Neuron (in vitro differentiated cells): Measurements from ENCODE around the gene SUPT4H1.

Source experiments
- H2AFZ ChIP-seq: one replicate; pipeline ENCODE4 v1.6.1; 2013; ENCODE audit warnings: low read depth, mild to moderate bottlenecking, inconsistent platforms, low read length, moderate library complexity
- H3K27me3 ChIP-seq: one replicate; pipeline ENCODE4 v1.6.1; 2013; ENCODE audit warnings: low read length; ENCODE audit not compliant: insufficient read depth
- H3K36me3 ChIP-seq: one replicate; pipeline ENCODE4 v1.6.1; 2013; ENCODE audit warnings: low read length; ENCODE audit not compliant: insufficient read depth
- H3K4me1 ChIP-seq: one replicate; pipeline ENCODE4 v1.6.1; 2013; ENCODE audit warnings: low read length; ENCODE audit not compliant: insufficient read depth
- H3K4me3 ChIP-seq: 2 replicates; pipeline ENCODE4 v1.5.1; 2013; ENCODE audit warnings: mild to moderate bottlenecking, low read length, moderate library complexity
- H3K9me3 ChIP-seq: one replicate; pipeline ENCODE4 v1.6.1; 2013; ENCODE audit warnings: low read length

SUPT4H1 gene

DNA sequence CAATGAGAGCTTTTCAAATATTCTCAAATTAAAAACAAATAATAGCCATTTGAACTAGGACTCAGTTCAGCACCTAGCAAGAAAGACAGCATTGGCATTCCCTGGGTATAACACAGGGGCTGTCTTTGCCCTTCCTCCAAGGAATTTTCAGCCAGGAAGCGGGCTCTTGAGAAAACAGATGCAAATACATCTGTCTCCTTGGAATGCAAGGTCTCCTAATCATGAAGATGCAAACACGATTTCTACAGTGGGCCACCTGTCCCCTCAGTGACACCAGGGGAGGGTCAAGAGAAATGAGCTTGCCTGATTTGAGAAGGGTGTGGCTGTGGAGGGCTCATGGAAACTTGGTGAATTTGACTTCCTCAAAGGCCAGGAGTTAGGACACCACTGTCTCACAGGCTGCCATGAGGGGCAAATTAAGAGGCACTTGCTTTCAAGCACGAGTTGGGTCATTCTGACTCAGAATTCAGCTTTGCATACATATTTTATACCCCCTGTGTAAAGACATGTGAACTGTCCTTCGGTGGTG is 24.5 kb upstream of the SUPT4H1 start:
- Histone ChIP-seq H3K4me1 (peaks cover 4% of the 10 kb centered on the region), H3K27me3 (peaks cover 2% of the 10 kb centered on the region), H2AFZ (no peak overlapping the region), H3K4me3 (no peak overlapping the region), H3K9me3 (no peaks in the 10 kb centered on the region), H3K36me3 (no peaks in the 10 kb centered on the region)

DNA sequence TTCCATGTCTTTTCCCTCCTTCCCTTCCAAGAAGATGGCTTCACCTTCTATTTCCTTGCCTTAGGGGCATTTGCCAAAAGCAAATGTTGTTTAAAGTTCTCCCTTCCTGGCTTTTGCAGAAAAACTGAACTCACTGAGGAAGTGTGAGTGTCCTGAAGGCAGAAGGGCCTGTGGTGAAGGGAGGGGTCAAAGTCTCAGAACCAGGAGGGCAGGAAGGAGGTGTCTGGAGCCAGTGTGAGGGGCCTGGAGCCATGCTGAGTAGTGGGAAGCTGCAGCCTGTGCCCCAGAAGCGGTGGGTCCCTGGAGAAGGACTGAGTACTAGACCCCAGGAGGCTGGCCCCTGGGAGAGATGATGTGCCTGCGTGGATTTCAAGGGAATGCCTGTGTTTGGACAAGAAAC is 23.8 kb upstream of the SUPT4H1 start:
- Histone ChIP-seq H2AFZ (no peak overlapping the region), H3K4me1 (peaks cover 4% of the 10 kb centered on the region), H3K4me3 (no peak overlapping the region), H3K36me3 (no peaks in the 10 kb centered on the region), H3K27me3 (peaks cover 2% of the 10 kb centered on the region), H3K9me3 (no peaks in the 10 kb centered on the region)

DNA sequence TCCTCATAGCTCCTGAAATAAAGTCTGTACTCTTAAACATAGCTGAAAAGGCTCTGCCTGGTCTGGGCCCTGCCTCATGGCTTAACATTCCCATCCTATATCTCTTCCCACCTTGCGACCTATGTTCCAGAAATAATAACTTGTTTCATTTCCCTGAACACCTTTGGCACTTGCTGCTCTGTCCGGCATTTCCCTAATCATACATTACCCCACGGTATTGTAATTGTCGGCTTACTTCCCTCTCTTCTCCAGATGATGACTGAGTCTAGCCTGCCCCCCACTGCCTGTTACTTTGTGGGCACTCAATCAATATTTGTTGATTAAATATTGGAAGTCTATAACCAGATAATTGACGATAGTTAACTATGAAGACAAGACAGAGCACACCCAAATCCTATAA is 23.3 kb upstream of the SUPT4H1 start:
- Histone ChIP-seq H3K36me3 (no peaks in the 10 kb centered on the region), H3K4me1 (peaks cover 4% of the 10 kb centered on the region), H2AFZ (no peak overlapping the region), H3K9me3 (no peaks in the 10 kb centered on the region), H3K4me3 (no peak overlapping the region), H3K27me3 (peaks cover 2% of the 10 kb centered on the region)

DNA sequence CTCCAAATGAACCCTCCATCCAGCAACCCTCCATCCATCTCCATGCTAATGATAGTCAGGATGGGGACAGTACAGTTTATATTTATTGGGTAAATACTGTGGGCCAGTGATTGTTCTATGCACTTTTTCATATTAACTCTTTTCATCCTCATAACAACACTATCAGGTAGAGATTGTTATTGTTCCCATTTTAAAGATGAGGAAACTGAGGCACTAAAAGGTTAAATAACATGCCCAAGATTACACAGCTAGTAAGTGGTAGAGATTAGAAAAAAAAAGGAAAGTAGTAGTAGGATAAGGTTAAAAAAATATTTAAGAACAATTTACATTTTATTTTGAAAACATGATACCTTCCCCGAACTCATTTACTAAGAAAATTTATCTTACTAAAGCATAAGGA is 21.9 kb upstream of the SUPT4H1 start:
- Histone ChIP-seq H3K27me3 (peaks cover 2% of the 10 kb centered on the region), H2AFZ (no peak overlapping the region), H3K4me3 (no peak overlapping the region), H3K4me1 (peaks cover 4% of the 10 kb centered on the region), H3K9me3 (no peaks in the 10 kb centered on the region), H3K36me3 (no peaks in the 10 kb centered on the region)

DNA sequence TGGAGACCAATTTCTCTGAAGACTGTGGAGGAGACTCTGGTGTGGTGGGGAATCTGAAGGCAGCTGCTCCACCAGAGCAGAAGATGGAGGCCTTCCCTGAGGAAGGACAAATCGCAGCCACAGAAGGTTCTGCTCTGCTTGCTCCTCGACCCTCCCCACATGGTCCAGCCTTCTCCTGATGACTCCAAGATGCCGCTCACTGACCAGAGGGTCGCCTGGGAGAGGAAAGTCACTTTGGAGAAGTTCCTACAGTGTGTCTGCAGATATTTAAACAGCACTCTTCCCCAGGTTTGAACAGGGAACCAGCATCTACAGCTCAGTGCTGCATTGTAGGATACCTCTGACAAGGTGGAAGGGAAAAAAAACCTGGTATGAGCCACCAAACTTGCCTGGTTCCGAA is 21.0 kb upstream of the SUPT4H1 start:
- peaks cover 2% of the 10 kb centered on the region for H3K27me3 ChIP-seq

DNA sequence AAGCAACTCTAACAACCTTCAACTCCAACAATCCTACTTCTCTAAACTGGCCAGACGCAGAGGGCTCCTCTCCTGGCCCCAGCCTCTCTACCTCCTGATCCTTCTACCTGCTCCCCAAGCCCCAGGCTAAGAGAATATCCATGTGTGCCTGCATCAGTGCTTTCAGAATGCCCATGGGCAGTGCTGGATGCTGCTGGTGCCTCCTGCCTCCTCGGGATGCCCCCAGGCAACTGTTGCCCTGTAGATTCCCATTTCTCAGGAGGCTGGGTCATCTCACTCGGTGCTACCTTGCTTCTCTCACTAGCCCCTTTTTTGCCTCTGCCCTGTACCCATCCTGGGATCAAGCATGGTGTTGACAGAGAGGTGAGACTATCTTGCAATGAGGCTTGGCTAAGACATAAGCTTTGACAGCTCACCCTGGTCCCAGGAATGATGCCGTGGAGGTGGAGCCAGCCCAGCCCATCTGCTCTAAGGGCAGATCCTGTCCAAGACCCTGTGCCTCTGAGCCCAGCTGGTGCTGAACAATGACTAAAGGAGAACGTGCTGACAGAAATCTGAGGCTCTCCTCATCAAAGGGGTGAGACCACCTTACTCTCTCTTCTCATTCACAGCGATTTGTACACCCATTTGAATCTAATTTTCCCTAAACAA is 19.4 kb upstream of the SUPT4H1 start:
- no peak overlapping the region for H3K4me3 ChIP-seq
- peaks cover 2% of the 10 kb centered on the region for H3K27me3 ChIP-seq
- peaks cover 4% of the 10 kb centered on the region for H3K4me1 ChIP-seq
- H3K9me3 ChIP-seq: no peaks in the 10 kb centered on the region
- H2AFZ ChIP-seq: no peak overlapping the region
- no peaks in the 10 kb centered on the region for H3K36me3 ChIP-seq

More for the DNA sequence above, 21.0 kb upstream of the SUPT4H1 start:
- H2AFZ ChIP-seq: no peak overlapping the region
- no peaks in the 10 kb centered on the region for H3K36me3 ChIP-seq
- H3K4me3 ChIP-seq: no peak overlapping the region
- peaks cover 4% of the 10 kb centered on the region for H3K4me1 ChIP-seq
- no peaks in the 10 kb centered on the region for H3K9me3 ChIP-seq

DNA sequence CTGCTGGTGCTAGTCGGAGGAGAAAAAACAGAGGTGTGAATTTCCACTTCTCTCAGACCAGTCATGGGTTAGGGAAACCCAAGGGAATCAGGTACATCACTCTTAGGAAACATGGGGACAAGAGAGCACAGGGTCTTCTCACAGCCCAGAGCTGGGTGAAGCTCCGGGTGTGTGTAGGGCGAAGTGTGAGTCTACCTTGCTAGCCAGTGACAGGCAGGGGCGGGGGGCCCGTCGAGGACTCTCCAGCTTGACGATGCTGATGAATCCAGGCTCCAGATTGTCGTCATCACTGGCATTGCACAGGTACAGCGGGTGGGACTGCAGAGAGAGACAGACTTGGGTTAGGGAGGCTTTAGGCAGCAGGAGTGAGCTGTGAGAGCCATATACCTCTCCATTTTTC is 18.7 kb upstream of the SUPT4H1 start:
- peaks cover 4% of the 10 kb centered on the region for H3K4me1 ChIP-seq
- no peak overlapping the region for H2AFZ ChIP-seq
- H3K36me3 ChIP-seq: no peaks in the 10 kb centered on the region
- H3K27me3 ChIP-seq: peaks cover 2% of the 10 kb centered on the region
- H3K4me3 ChIP-seq: no peak overlapping the region
- no peaks in the 10 kb centered on the region for H3K9me3 ChIP-seq

DNA sequence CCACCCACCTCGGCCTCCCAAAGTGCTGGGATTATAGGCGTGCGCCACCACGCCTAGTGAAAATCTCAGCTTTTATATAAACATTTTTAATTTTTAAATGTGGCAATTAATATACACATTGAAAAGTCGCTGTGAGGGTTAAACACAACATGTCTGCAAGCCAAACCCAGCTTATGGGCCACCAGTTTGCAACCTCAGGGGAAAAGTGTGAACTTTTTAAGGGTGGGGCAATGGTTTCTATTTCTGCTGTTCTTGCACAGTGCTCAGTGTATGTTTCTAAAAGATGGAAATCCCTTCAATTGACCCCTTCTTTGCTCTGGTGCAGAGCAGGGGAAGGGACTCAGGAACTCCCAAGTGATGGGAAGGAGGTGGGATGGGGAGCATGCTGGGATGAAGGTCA is 18.3 kb upstream of the SUPT4H1 start:
- peaks cover 4% of the 10 kb centered on the region for H3K4me1 ChIP-seq
- H3K9me3 ChIP-seq: no peaks in the 10 kb centered on the region
- no peak overlapping the region for H3K4me3 ChIP-seq

DNA sequence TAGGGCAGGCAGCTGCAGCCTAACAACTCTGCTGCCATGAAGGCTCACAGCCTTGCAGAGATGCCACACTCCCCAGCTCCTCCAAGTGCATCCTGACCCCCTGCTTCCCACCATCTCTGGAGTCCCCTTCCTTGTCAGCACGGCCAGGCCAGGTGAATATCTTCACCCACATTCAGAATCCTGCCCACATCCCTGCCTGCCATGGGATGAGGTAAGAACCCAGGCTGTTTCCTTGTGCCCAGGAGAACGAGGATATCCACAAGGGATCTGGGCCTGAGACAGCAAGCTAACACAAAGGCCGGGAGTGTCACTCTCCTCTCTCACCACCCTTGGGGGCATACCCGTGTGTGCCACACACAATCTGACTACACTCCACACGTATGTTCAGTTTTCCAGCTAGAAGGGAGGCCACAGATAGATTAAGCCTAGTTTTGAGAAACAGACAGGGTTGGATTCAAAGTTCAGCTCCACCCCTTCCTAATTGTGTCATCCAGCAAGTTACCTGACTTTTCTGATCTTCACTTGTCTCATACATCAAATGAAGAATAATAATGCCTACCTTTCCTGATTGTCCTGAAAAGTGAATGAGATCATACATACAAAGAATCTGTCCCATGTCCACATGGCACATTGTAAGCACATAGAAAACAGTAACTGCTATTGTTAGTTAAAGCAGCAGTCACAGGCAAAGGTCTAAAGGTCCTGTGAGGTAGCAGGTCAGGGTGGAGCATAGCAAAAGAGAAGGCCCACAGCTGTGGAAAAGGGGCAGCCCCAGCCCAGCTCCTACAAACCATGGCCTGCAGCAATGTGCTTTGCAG is 17.4 kb upstream of the SUPT4H1 start:
- Histone ChIP-seq H3K4me3 (no peak overlapping the region), H3K36me3 (no peaks in the 10 kb centered on the region), H3K27me3 (no peaks in the 10 kb centered on the region), H3K9me3 (no peaks in the 10 kb centered on the region), H3K4me1 (peaks cover 9% of the 10 kb centered on the region), H2AFZ (no peak overlapping the region)

More for the DNA sequence above, 18.3 kb upstream of the SUPT4H1 start:
- Histone ChIP-seq H3K27me3 (peaks cover 2% of the 10 kb centered on the region), H2AFZ (no peak overlapping the region), H3K36me3 (no peaks in the 10 kb centered on the region)

DNA sequence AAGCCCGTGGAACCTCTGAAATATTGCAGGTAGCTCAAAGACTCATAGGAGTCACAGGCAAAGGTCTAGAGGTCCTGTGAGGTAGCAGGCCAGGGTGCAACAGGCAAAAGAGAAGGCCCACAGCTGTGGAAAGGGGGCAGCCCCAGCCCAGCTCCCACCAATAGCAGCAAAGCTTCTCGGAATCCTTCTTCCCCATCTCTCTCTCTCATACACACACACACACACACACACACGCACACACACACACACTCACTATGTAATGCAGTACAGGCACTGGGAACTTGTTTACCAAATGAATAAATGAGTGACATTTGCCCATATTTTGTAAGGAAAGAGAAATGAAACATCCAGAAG is 16.8 kb upstream of the SUPT4H1 start:
- H3K9me3 ChIP-seq: no peaks in the 10 kb centered on the region
- H3K4me1 ChIP-seq: peaks cover 11% of the 10 kb centered on the region
- peaks cover 3% of the 10 kb centered on the region for H3K27me3 ChIP-seq
- no peak overlapping the region for H2AFZ ChIP-seq
- no peak overlapping the region for H3K4me3 ChIP-seq
- no peaks in the 10 kb centered on the region for H3K36me3 ChIP-seq

DNA sequence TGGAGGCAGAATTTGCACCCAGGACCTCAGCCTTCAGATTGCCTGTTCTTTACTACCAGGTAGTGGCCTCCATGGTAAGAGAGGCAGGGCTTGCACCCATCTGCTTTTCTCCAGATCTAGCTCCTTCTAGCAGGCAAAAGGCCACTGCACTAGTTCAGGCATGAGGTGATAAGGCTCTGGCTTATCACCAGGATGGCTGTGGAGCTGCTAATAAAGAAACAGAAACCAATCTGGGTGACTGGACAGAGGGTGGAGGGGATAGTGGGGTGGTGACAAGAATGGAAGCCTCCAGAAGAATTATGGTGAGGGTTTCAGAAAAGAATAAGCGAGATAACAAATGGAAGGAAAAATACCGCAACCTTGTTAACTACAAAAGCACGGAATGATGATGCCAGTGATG is 15.5 kb upstream of the SUPT4H1 start:
- Histone ChIP-seq H3K4me1 (peaks cover 10% of the 10 kb centered on the region), H3K4me3 (no peak overlapping the region), H2AFZ (no peak overlapping the region), H3K9me3 (no peaks in the 10 kb centered on the region), H3K36me3 (no peaks in the 10 kb centered on the region), H3K27me3 (peaks cover 3% of the 10 kb centered on the region)

DNA sequence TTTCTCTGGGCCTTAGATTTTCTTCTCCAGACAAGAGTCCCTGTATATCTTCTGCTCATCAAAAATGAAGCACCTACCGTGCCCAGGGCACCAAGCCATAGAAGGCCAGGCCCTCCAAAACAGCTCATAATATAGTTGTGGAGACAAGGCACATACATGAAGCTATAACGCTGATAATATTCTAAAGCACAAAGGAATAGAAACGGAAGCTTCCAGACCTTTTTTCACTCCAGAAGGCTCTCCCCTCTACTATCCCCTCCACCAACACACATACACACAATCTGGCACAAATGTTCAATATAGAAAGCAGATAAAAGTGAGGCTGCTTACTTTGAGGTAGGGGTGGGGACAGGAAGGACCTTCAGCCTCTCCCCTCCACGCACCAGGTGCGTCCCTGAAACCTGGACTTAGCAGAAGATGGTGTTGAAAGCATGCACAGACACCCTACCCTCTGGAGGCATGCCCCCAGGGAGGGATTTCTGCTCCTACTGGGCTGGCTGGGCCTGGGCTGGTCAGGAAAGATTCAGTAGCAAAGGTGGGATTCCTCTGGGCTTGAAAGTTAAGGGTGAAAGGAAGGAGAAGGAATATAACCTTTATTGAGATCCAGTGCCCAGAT is 14.1 kb upstream of the SUPT4H1 start:
- Histone ChIP-seq H2AFZ (no peak overlapping the region), H3K4me3 (no peak overlapping the region), H3K9me3 (no peaks in the 10 kb centered on the region), H3K27me3 (peaks cover 3% of the 10 kb centered on the region), H3K36me3 (no peaks in the 10 kb centered on the region), H3K4me1 (peaks cover 7% of the 10 kb centered on the region)
